Measurements from ENCODE around the gene MAGOH.
"Not testable (repeated sequence)": the region's sequence is repeated elsewhere in the genome, so short reads cannot be mapped to it uniquely, and the experiment has no call there.

MAGOH gene

GRCh38 chr1:53285969-53286760, 47.8 kb upstream of the MAGOH start:
- no peak for TF ChIP-seq ISL1 (CRISPR knock-in tag; IDR thresholded peaks at IDR 0.05)
- TF ChIP-seq TSHZ2 (CRISPR knock-in tag; IDR thresholded peaks at IDR 0.05), result no peak
- TF ChIP-seq ARNTL (CRISPR knock-in tag; IDR thresholded peaks at IDR 0.05; ENCODE audit: borderline replicate concordance, low read depth), result no peak
- TF ChIP-seq, protein P1, sequence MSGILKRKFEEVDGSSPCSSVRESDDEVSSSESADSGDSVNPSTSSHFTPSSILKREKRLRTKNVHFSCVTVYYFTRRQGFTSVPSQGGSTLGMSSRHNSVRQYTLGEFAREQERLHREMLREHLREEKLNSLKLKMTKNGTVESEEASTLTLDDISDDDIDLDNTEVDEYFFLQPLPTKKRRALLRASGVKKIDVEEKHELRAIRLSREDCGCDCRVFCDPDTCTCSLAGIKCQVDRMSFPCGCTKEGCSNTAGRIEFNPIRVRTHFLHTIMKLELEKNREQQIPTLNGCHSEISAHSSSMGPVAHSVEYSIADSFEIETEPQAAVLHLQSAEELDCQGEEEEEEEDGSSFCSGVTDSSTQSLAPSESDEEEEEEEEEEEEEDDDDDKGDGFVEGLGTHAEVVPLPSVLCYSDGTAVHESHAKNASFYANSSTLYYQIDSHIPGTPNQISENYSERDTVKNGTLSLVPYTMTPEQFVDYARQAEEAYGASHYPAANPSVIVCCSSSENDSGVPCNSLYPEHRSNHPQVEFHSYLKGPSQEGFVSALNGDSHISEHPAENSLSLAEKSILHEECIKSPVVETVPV (CRISPR knock-in tag; IDR thresholded peaks at IDR 0.05), result no peak
- TF ChIP-seq, protein P2, sequence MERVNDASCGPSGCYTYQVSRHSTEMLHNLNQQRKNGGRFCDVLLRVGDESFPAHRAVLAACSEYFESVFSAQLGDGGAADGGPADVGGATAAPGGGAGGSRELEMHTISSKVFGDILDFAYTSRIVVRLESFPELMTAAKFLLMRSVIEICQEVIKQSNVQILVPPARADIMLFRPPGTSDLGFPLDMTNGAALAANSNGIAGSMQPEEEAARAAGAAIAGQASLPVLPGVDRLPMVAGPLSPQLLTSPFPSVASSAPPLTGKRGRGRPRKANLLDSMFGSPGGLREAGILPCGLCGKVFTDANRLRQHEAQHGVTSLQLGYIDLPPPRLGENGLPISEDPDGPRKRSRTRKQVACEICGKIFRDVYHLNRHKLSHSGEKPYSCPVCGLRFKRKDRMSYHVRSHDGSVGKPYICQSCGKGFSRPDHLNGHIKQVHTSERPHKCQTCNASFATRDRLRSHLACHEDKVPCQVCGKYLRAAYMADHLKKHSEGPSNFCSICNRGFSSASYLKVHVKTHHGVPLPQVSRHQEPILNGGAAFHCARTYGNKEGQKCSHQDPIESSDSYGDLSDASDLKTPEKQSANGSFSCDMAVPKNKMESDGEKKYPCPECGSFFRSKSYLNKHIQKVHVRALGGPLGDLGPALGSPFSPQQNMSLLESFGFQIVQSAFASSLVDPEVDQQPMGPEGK (CRISPR knock-in tag; IDR thresholded peaks at IDR 0.05; ENCODE audit: borderline replicate concordance), result no peak
- TF ChIP-seq ZFP30 (CRISPR knock-in tag; IDR thresholded peaks at IDR 0.05), result no peak
- no peak for TF ChIP-seq OSR1 (CRISPR knock-in tag; IDR thresholded peaks at IDR 0.05)
- ATAC-seq, result no peak

GRCh38 chr1:53285546-53285945, 47.2 kb upstream of the MAGOH start:
- TF ChIP-seq GLIS3 (CRISPR knock-in tag; IDR thresholded peaks at IDR 0.05), result no peak
- TF ChIP-seq, protein P1 (CRISPR knock-in tag; IDR thresholded peaks at IDR 0.05), result no peak
- TF ChIP-seq ARNTL (CRISPR knock-in tag; IDR thresholded peaks at IDR 0.05; ENCODE audit: borderline replicate concordance, low read depth), result no peak
- ATAC-seq, result no peak

DNA sequence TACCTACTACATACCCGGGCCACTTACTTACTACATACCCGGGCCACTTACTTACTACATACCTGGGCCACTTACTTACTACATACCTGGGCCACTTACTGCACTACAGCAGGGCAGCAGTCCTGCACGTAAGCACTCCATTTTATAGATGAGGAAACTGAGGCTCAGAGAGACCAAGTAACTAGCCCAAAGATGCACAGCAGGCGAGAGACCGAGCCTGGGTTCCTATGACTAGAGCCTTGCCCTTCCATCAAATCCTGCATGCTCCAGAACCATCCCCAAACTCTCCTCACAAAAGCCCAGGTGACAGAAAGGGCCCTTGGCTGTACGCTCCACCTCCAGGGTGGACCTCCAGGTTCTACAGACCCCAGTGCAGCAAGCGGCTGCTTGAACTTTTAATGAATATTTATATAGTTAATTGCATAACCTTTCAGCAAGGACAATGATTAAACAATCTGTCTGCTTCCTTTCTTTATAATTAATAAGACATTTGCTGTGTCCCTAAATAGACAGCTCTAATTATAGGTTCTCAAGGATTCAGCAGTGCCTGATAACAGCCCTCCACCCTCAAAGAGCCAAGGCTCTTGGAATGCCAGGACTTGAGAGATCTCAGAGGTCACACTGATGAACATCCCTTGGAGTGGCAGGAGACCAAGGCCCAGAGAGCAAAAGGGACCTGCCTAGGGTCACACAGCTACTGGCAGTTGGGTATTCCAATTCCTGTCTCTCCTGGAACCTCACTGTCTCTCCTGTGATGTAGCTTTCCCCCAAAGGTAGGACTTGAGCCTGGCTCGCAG, 46.1 kb upstream of the MAGOH start:
- no peak for ATAC-seq
- no peak for TF ChIP-seq TCF4 (CRISPR knock-in tag; IDR thresholded peaks at IDR 0.05; ENCODE audit: borderline replicate concordance)

GRCh38 chr1:53283156-53283555, 44.8 kb upstream of the MAGOH start:
- not testable (repeated sequence) for ATAC-seq

- ATAC-seq, result no peak
- TF ChIP-seq ESRRG (CRISPR knock-in tag; IDR thresholded peaks at IDR 0.05) (no peak), POU6F1 (CRISPR knock-in tag; IDR thresholded peaks at IDR 0.05; ENCODE audit: borderline replicate concordance, low read depth) (no peak)
- TF ChIP-seq, protein P1 (CRISPR knock-in tag; IDR thresholded peaks at IDR 0.05), result no peak
- TF ChIP-seq, protein P2 (CRISPR knock-in tag; IDR thresholded peaks at IDR 0.05; ENCODE audit: borderline replicate concordance), result no peak
Observed at GRCh38 chr1:53281133-53281532, 42.8 kb upstream of the MAGOH start.
